ENCODE data around the gene MPP2.

Gene MPP2

GRCh38 chr17:43849116-43849515 is 58.2 kb downstream of the MPP2 start:
- no peak for TF ChIP-seq CTCF (conservative IDR thresholded peaks at IDR 0.05; ENCODE audit: low read depth, low read length)

GRCh38 chr17:43848601-43849000 is 58.7 kb downstream of the MPP2 start:
- peaks cover 27% of the 10 kb centered on the region; the same call in 1 of the 2 replicates for H3K27me3 ChIP-seq (ENCODE audit: insufficient read depth, low read depth)
- H3K9ac ChIP-seq: no peak overlapping the region
- H3K4me1 ChIP-seq (ENCODE audit: low read depth, poor library complexity, severe bottlenecking): no peaks in the 10 kb centered on the region
- no peak overlapping the region for H3K27ac ChIP-seq
- no peak overlapping the region for H3K4me3 ChIP-seq (IDR thresholded peaks at IDR 0.05; ENCODE audit: insufficient read depth, low read depth, low read length)
- no peak overlapping the region for H3K4me2 ChIP-seq
- H2AFZ ChIP-seq (ENCODE audit: low read depth): no peak overlapping the region
- no peaks in the 10 kb centered on the region for H3K79me2 ChIP-seq (ENCODE audit: insufficient read depth, low read depth)
- TF ChIP-seq CTCF (conservative IDR thresholded peaks at IDR 0.05; ENCODE audit: low read depth, low read length): no peak
- no peaks in the 10 kb centered on the region for H4K20me1 ChIP-seq (ENCODE audit: insufficient read depth)
- H3K36me3 ChIP-seq (ENCODE audit: insufficient read depth): no peaks in the 10 kb centered on the region

More at GRCh38 chr17:43849116-43849515, 58.2 kb downstream of the MPP2 start:
- H3K27me3 ChIP-seq (ENCODE audit: insufficient read depth, low read depth): peaks cover 27% of the 10 kb centered on the region; the same call in 1 of the 2 replicates
- H3K4me3 ChIP-seq (IDR thresholded peaks at IDR 0.05; ENCODE audit: insufficient read depth, low read depth, low read length): no peak overlapping the region
- H3K27ac ChIP-seq: no peak overlapping the region
- no peak overlapping the region for H2AFZ ChIP-seq (ENCODE audit: low read depth)
- H3K36me3 ChIP-seq (ENCODE audit: insufficient read depth): no peaks in the 10 kb centered on the region
- H3K4me1 ChIP-seq (ENCODE audit: low read depth, poor library complexity, severe bottlenecking): no peaks in the 10 kb centered on the region
- no peak overlapping the region for H3K4me2 ChIP-seq
- no peaks in the 10 kb centered on the region for H3K79me2 ChIP-seq (ENCODE audit: insufficient read depth, low read depth)
- H4K20me1 ChIP-seq (ENCODE audit: insufficient read depth): no peaks in the 10 kb centered on the region
- no peak overlapping the region for H3K9ac ChIP-seq

GRCh38 chr17:43846963-43847371 is 60.4 kb downstream of the MPP2 start, which contains the start of gene CD300LG:
Gene CD300LG (plus strand): TSS chr17:43847176. CDS start chr17:43847217, 41 bp downstream.
- H3K27me3 ChIP-seq (ENCODE audit: insufficient read depth, low read depth): peaks cover 19% of the 10 kb centered on the region; the same call in 1 of the 2 replicates
- H4K20me1 ChIP-seq (ENCODE audit: insufficient read depth): no peaks in the 10 kb centered on the region
- H3K79me2 ChIP-seq (ENCODE audit: insufficient read depth, low read depth): no peaks in the 10 kb centered on the region
- H3K9ac ChIP-seq: no peak within 1 kb of the TSS
- no peak within 1 kb of the TSS for H3K4me2 ChIP-seq
- TF ChIP-seq CTCF (conservative IDR thresholded peaks at IDR 0.05; ENCODE audit: low read depth, low read length): no peak
- H3K4me1 ChIP-seq (ENCODE audit: low read depth, poor library complexity, severe bottlenecking): no peaks in the 10 kb centered on the region
- no peak within 1 kb of the TSS for H3K27ac ChIP-seq
- H2AFZ ChIP-seq (ENCODE audit: low read depth): peak within 1 kb of the TSS; percentile 7; the same call in 1 of the 2 replicates
- H3K4me3 ChIP-seq (IDR thresholded peaks at IDR 0.05; ENCODE audit: insufficient read depth, low read depth, low read length): no peak within 1 kb of the TSS
- no peaks in the 10 kb centered on the region for H3K36me3 ChIP-seq (ENCODE audit: insufficient read depth)

- Histone ChIP-seq H3K4me2 (no peak overlapping the region), H3K36me3 (ENCODE audit: insufficient read depth) (no peaks in the 10 kb centered on the region), H3K9ac (no peak overlapping the region), H2AFZ (ENCODE audit: low read depth) (peak overlapping the region; percentile 7; the same call in 1 of the 2 replicates), H3K27ac (no peak overlapping the region), H4K20me1 (ENCODE audit: insufficient read depth) (no peaks in the 10 kb centered on the region), H3K27me3 (ENCODE audit: insufficient read depth, low read depth) (peaks cover 18% of the 10 kb centered on the region; the same call in 1 of the 2 replicates), H3K4me1 (ENCODE audit: low read depth, poor library complexity, severe bottlenecking) (no peaks in the 10 kb centered on the region), H3K79me2 (ENCODE audit: insufficient read depth, low read depth) (no peaks in the 10 kb centered on the region), H3K4me3 (IDR thresholded peaks at IDR 0.05; ENCODE audit: insufficient read depth, low read depth, low read length) (no peak overlapping the region)
- peak; percentile 96 for TF ChIP-seq CTCF (conservative IDR thresholded peaks at IDR 0.05; ENCODE audit: low read depth, low read length)
Observed at GRCh38 chr17:43846221-43846712, 61.1 kb downstream of the MPP2 start.
